GM21447 (cell line): ENCODE measurements around the gene H6PD.

Experiments
- ATAC-seq: cut with Tn5 transposase; IDR thresholded peaks from one replicate; pipeline ENCODE4 v1.9.1; 2021; ENCODE audit not compliant: unreplicated experiment

Gene H6PD

DNA sequence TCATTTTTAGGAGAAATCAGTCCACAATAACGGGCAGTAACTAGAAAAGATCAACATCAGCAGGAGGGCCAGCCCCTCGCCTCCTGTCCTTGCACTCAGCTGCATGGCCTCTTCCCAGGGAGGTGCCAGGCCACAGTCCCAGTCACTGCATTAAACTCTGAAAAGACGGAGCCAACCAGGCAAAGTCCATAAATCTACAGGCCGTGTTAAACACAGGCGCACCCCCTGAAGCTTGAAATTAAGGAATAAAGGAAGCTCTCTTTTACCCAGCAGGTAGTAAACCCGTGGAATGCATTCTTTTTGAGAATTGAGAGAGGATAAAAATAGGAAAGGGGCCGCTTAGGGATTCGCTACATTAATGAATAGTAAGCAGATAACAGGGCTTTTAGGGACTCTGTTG lies 18.4 kb downstream of the H6PD start:
- no peak for ATAC-seq

DNA sequence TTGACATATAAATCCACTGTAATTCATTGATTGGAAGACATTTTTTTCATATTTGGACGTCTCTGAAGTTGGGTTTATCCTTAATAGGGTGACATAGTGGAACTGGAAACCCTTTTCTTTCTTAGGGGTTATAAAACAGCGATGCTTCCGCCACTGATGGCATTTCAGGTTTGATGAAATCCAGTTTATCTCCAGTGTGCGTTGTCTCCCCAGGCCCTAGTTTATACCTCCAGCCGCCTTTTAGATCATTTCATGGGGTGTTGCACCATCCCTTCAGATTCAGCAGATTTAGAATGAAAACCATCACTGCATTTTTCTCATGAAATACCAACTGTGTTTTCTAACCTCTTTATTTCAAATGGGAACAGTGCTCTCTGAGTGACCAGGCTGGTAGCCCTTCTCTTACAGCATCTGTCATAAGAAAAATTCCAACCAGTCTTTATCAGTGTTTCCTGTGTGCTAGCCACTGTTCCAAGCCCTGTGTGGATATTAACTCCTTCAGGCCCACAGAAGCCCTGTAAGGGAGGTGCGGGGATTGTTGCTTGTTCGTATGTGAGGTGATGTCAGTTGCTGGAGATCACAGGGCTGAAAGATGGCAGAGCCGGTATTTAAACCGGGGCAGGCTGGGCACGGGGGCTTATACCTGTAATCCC lies 19.0 kb downstream of the H6PD start:
- ATAC-seq = no peak

DNA sequence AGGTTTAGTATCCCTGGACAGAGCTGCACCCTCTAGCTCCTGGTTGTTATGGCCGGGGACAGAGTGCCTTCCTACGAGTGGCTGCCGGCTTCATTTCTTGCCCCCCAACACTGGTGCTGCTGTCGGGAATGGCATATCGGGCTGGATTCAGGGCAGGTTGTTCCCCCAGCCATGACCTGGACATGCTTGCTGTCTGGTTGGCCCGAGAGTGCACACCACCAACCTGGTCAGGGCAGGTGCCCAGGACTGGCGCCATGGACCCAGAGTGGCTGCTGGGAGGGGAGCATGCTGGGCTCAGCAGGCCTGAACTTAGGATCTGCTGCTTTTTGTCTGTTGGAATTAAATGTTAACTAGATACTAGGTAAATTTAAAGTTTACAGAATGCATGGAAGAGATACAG lies 21.8 kb downstream of the H6PD start:
- ATAC-seq = no peak

DNA sequence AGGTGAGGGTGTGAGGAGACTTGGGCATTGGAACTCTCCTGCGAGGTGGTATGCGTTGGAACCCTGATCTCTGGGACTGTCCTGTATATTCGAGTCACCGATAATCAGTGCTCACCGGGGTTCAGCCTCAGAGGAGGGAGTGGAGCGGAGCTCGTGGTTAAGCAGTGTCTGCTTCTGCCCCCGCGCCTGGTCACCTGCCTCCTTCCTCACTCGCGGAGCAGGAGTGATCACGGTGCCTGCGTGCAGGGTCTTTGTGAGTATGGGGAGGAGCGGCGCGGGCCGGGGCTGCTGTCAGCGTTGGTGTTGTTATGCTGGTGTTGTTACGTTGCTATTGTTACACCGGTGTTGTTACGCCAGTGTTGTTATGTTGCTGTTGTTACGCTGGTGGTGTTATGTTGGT lies 23.3 kb downstream of the H6PD start:
- no peak for ATAC-seq

DNA sequence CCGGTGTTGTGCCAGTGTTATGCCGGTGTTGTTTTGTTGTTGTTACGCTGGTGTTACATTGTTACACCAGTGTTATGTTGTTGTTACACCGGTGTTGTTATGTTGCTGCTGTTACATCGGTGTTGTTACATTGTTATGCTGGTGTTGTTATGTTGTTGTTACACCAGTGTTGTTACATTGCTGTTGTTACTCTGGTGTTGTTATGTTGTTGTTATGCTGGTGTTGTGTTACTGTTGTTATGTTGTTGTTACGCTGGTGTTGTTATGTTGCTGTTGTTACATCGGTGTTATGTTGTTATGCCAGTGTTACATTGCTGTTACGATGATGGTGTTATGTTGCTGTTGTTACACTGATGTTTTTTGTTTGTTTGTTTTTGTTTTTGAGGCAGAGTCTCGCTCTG lies 24.1 kb downstream of the H6PD start:
- no peak for ATAC-seq

DNA sequence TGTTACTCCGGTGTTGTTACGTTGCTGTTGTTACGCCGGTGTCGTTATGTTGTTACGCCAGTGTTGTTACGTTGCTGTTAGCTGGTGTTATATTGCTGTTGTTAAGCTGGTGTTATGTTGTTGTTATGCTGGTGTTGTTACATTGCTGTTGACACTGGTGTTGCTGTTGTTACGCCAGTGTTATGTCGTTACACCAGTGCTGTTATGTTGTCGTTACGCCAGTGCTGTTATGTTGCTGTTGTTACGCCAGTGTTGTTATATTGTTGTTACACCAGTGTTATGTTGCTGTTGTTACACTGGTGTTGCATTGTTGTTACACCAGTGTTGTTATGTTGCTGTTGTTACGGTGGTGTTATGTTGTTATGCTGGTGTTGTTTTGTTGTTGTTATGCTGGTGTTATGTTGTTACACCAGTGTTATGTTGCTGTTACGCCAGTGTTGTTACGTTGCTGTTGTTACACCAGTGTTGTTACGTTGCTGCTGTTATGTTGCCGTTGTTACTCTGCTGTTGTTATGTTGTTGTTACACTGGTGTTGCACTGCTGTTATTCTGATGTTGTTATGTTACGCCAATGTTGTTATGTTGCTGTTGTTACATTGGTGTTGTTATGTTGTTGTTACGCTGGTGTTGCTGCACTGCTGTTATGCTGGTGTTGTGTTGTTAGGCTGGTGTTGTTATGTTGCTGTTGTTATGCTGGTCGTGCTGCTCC lies 25.6 kb downstream of the H6PD start:
- no peak for ATAC-seq

DNA sequence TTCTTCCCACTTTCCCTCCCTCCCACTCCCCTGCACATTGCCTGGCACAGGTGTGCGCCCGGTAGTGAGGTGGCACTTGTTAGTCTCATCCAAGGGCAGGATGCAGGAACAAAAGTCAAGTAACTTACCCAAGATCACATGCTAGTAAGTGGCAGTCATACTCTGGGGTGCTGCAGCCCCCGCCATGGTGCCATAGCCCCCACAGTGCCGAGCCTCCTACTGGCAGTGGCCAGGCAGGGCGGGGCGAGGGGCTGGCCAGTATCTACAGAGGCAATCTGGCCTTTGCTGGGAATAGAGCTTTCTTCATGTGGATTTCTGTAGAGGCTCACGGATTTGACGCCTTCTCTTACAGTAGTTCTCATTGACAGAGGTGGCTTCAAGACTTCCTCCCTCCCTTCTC lies 26.9 kb downstream of the H6PD start:
- ATAC-seq = no peak

DNA sequence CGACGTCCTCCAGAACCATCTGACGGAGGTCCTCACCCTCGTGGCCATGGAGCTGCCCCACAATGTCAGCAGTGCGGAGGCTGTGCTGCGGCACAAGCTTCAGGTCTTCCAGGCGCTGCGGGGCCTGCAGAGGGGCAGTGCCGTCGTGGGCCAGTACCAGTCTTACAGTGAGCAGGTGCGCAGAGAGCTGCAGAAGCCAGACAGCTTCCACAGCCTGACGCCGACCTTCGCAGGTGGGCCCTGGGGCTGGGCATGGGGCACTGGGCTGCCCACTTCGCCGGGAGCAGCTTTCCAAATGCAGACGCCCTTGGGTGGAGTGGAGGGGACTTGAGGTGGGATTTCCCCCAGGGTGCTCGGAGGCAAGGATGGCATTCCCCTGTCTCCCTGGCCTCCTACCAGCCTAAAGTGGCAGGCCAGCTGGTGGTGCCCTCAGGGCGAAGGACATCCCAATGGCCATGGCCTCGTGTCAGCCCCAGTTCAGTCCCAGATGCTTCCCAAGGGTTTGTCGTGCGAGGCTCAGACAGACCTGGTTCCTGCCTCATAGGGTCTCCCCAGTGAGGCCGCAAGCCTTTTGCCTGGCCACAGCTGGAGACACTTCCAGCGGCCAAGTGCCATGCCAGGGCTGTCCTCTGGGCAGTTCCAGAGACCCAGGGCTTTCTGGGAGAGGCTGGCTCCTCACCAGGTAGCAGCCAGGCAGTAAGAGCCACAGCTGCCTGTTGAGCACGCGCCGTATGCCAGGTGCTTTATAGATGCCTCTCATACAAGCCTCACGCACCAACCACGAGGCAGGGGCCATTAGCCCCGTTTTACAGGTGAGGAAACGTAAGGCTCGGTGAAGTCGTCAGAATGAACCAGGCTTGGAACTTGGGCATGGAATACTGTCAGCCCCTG lies 27.8 kb downstream of the H6PD start:
- ATAC-seq = no peak

DNA sequence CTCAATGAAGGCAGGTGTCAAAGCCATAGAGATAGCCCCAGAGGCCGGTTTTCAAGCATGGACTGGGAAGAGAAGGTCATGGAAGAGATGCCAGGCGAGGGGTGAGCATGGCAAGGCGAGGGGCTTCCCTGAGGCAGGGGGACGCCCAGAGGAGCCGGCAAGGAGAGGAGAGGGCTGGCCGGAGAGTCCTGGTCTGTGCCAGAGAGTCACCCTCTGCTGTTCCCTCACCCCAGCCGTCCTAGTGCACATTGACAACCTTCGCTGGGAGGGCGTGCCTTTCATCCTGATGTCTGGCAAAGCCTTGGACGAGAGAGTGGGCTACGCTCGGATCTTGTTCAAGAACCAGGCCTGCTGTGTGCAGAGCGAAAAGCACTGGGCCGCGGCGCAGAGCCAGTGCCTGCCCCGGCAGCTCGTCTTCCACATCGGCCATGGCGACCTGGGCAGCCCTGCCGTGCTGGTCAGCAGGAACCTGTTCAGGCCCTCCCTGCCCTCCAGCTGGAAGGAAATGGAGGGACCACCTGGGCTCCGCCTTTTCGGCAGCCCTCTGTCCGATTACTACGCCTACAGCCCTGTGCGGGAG lies 28.8 kb downstream of the H6PD start:
- ATAC-seq = no peak

DNA sequence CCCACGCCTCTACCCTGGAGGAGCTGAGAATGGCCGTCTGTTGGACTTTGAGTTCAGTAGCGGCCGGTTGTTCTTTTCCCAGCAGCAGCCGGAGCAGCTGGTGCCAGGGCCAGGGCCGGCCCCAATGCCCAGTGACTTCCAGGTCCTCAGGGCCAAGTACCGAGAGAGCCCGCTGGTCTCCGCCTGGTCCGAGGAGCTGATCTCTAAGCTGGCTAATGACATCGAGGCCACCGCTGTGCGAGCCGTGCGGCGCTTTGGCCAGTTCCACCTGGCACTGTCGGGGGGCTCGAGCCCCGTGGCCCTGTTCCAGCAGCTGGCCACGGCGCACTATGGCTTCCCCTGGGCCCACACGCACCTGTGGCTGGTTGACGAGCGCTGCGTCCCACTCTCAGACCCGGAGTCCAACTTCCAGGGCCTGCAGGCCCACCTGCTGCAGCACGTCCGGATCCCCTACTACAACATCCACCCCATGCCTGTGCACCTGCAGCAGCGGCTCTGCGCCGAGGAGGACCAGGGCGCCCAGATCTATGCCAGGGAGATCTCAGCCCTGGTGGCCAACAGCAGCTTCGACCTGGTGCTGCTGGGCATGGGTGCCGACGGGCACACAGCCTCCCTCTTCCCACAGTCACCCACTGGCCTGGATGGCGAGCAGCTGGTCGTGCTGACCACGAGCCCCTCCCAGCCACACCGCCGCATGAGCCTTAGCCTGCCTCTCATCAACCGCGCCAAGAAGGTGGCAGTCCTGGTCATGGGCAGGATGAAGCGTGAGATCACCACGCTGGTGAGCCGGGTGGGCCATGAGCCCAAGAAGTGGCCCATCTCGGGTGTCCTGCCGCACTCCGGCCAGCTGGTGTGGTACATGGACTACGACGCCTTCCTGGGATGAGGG lies 29.7 kb downstream of the H6PD start:
- no peak for ATAC-seq

DNA sequence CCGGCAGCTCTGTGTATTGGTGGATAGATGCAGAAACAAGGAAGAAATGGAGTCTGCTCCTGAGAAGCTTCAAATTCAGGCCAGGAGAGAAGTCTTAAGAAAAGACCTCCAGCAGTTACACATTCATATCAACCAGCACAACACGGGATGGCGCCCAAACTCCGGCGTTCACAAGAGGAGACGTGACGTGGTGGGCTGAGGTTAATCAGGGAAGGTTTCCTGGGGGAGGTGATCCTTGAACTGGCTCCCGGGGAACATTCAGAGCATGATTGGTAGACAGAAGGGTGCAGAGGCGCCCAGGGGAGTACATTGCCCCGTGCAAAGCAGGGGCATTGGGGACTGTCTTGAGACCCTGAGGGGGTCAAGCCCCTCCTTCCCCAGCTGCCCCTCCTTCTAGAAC lies 30.5 kb downstream of the H6PD start:
- ATAC-seq = no peak

DNA sequence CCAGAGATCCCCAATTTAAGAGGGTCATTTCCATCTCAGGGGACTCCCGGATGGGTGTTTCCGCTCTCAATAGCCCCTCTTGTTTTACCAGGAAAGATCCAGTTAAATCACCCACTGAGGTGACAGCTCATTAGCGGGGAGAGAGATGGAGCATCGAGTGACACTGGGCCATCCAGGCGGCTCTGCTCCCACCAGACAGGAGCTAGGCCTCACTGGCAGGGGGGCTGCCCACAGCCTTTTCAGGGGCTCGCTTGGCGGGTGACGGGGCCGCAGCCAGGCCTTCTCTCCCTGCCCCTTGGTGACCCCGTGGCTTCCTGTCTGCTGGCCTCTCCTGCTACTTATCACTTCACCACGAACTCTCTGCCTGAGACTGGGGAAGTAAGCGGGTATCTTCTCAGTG lies 31.4 kb downstream of the H6PD start:
- no peak for ATAC-seq

DNA sequence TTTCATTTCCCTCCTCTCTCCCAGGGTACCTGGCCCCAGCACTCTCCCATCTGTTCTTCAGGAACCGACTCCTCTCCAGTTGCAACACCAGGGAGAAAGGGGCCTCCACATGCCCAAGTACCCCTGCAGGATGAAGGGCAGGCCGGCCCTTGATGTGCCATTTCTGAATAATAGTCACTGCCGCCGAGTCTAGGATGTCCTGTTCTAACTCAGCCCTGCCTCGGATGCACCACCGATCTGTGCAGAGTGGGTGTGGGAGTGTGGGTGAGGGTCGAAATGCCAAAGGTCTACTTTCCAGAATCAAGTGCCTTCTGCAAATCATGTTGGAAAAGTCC lies 32.7 kb downstream of the H6PD start:
- no peak for ATAC-seq

DNA sequence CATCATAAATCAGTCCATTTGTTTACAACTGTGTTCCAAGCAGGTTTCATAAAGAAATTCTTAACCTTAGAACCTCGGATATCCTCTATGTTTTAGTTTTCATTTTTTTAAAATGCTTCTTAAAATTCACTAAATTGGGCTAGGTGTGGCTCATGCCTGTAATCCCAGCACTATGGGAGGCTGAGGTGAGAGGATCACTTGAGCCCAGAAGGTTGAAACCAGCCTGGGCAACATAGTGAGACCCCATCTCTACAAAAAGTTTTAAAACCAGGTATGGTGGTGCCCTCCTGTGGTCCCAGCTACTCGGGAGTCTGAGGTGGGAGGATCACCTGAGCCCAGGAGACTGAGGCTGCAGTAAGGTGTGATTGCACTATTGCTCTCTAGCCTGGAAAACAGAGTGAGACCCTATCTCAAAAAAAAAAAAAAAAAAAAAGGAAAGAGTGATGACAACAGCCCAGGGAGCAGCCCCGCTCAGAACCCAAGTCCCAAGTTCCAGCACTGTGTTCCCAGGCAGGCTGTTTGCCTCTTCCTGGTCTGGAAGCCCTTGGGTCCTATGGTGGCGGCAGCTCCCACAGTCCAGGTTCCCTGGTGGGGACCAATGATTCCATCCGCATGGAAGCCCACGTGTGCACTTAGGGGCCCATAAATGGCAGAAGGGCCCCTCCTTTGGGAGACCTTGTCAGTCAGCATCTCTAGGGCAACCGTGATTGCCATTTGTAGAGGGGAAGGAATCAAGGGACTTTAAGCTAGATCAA lies 33.4 kb downstream of the H6PD start:
- no peak for ATAC-seq

DNA sequence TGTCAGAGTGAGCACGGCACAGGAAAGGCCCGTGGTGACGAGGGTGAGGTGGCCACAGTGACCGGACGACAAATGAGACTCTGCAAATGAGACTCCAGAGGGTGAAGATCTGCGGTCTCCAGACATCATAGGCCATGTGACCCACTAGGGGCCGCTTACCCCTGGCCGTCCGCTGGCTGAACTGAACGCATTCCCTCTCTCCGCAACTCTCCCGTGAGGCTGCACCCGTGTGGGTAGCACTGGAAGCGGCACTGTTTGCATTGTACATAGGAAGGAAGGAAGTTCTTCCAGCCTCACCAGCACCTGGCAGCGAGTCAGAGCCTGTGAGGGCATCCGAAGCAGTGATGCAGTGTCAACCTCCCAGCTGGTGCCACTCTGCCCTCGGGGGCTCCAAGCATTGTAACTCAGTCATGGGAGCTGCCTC lies 34.5 kb downstream of the H6PD start:
- ATAC-seq = no peak

DNA sequence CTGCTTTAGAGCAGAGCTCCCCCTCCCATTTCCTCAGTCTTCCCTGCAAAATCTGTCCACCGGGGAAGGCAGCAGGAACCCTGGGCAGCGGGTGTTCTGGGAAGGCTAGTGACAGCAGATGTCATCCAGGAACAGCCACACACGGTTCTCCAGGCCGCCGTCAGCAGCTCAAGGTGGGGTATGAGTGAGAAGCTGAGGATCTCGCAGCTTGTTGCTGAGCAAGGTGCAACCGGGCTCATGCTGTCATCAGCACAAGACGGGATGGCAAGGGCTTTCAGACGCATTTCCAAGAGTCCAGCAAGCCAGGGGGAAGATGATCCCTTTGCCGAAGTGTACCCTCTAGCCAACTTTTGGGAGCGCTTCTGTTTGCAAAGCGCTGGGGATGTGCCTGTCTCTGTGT lies 35.1 kb downstream of the H6PD start:
- ATAC-seq = no peak

DNA sequence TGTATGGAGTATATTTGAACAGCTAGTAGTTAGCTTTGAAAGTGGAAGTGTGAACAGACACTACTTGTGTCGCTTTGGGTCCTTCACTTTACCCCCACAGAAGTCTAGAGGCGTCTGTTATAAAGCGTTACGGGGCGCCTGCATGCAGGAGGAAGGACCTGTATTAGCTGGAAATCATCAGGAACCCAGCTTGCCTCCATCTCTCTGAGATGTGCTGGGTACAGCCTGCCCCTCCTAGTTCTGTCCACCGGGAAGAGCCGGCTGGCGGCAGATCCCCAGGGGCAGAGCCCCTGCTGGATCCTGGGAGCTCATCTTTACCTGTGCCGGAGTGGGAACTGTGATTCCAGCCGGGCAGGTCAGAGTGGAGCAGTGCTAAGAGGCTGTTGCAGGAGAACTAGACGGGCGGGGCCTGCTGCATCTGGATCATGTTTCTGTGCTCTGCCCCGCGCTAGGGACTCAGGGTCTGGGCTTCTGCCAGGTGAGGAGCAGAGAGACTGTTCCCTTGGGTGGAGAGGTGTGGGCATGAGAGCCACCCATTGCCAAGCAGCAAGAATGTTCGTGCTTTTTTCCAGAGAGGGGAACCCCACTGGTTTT lies 35.8 kb downstream of the H6PD start:
- no peak for ATAC-seq

DNA sequence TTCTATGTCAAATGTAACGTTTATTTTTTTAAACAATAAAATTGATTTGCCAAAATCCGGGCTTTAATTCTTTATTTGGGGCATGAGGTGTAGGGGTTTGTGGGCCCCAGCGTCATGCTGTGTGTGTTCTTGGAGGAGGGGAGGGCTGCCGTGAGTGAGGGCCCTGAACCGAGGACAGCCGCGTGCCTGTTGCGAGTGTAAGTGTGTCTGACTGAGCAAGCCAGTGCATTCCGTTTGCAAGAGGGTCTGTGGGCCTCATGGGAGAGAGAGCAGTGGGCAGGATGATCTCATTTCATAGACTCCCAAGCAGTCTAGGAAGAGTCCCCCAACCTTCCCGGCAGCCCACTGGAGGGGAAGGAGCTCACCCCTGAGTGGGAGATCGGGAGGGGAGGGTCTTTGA lies 36.7 kb downstream of the H6PD start:
- no peak for ATAC-seq

DNA sequence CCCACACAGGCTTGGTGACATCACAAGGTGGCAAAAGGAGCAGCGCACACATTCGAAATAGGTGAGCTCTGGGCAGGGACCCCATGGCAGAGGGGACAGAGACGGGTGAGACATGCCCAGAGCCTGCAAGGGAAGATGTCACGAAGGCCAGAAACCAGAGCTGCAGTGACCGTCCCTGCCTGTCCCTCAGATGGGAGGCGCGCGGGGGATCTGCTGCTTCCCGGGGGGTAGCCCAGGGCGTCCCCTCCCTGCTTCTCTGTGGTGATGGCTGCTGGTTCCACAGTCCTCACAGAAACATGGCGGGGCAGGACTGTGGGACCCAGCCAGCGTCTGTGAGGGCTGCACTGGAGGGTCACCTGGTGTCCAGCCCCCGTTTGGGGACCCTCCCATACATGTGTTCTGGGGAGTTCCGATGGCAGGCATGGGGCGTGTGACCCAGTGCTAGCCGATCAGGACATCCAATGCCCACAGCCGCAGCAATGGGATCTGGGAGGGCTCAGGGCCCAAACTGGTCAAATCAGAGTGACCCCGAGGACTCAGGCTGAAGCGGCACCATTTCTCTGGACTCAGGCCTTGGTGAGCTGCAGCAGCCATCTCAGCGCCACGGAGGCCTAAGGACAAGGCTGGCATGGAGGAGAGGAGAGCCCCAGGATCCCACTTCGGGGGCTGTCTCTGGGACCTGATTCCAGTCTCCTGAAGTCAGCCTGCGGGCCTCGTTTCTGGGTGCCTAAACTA lies 37.5 kb downstream of the H6PD start:
- ATAC-seq = no peak
